Activated T-cell treated with anti-CD3 and anti-CD28 coated beads, Interleukin-2, amount 50 U/mL, for 72 hours (primary cell): Measurements from ENCODE around the gene MARK3. TPM values are rescaled to one million over a fixed set of nuclear protein-coding genes. Genes with fewer than 3 reads are reported as not detected.
A peak's percentile ranks its signal among the peaks of the same experiment; 100 is the strongest.

Experiments
- ATAC-seq, 2 donors: fragments of 150-1000 bp; cut with Tn5 transposase; replicated peaks in 1 of 2; 2 replicates each; pipeline ENCODE4 v1.10.0; 2021; ENCODE audit warnings: moderate library complexity in 2 of 2, mild to moderate bottlenecking in 1 of 2
- DNase-seq, 2 donors: peaks; one replicate each; pipeline ENCODE4 v3.0.0; 2021 to 2022; ENCODE audit warnings: mixed read lengths in 1 of 2
- H3K27ac Mint-ChIP-seq: one replicate; pipeline ENCODE4 v1.8.0; 2022; ENCODE audit warnings: mild to moderate bottlenecking, moderate library complexity, mixed read lengths
- H3K27me3 Mint-ChIP-seq: one replicate; pipeline ENCODE4 v1.8.0; 2022; ENCODE audit warnings: low read depth, mixed read lengths
- H3K36me3 Mint-ChIP-seq, 2 donors: one replicate each; pipeline ENCODE4 v1.8.0; 2022; ENCODE audit warnings: mixed read lengths in 2 of 2, mild to moderate bottlenecking in 1 of 2; ENCODE audit not compliant: insufficient read depth in 2 of 2
- H3K4me1 Mint-ChIP-seq: one replicate; pipeline ENCODE4 v1.8.0; 2022; ENCODE audit warnings: low read depth, mixed read lengths
- H3K4me3 Mint-ChIP-seq, 2 donors: one replicate each; pipeline ENCODE4 v1.8.0; 2022; ENCODE audit warnings: mild to moderate bottlenecking in 2 of 2, mixed read lengths in 2 of 2, moderate library complexity in 2 of 2
- H3K9me3 Mint-ChIP-seq, 2 donors: one replicate each; pipeline ENCODE4 v1.8.0; 2022; ENCODE audit warnings: mixed read lengths in 2 of 2
- total RNA-seq, 2 donors: library from RNA; stranded (reverse); gene quantifications; one replicate each; pipeline ENCODE4 v1.2.3, GENCODE V29; 2022

The MARK3 gene
- total RNA-seq, 2 donors from 2014 or later: 80.6 to 95.5 TPM

DNA sequence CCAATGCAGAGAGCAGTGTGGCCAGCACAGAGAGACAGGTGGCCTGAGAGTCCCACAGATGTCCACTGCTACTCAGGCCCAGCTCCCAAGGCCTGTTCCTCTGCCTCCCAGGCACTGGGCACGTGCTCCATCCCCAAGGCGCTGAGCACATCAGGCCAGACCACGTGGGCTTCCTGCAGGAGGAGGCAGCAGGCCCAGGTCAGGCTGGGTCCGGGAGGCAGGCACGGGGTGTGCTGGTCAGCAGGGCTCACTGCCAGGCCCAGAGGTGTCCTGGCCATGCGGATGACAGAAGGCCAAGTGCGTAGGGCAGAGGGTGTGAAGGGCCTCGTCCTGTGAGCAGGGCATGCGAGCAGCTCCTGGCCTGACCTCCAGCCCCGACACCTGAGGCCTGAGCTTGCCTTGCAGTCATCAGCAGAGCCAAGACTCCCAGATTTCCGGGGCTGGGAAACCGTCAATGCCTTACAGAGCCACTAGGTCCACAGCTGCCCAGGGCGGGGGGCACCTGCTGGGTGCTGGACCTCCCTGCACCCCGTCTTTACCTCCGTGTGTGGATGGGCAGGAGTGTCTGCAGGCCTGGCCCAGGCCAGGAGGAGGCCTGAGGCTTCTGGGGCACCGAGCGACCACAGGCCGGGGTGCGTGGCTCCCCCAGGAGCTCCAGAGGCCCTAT, 158.6 kb downstream of the MARK3 start:
- Mint-ChIP-seq H3K4me3 (no peak overlapping the region), H3K27ac (no peak overlapping the region), H3K9me3 (no peaks in the 10 kb centered on the region), H3K36me3 (no peaks in the 10 kb centered on the region), H3K27me3 (no peaks in the 10 kb centered on the region), H3K4me1 (no peaks in the 10 kb centered on the region)
- DNase-seq: no peak
- no peak for ATAC-seq

DNA sequence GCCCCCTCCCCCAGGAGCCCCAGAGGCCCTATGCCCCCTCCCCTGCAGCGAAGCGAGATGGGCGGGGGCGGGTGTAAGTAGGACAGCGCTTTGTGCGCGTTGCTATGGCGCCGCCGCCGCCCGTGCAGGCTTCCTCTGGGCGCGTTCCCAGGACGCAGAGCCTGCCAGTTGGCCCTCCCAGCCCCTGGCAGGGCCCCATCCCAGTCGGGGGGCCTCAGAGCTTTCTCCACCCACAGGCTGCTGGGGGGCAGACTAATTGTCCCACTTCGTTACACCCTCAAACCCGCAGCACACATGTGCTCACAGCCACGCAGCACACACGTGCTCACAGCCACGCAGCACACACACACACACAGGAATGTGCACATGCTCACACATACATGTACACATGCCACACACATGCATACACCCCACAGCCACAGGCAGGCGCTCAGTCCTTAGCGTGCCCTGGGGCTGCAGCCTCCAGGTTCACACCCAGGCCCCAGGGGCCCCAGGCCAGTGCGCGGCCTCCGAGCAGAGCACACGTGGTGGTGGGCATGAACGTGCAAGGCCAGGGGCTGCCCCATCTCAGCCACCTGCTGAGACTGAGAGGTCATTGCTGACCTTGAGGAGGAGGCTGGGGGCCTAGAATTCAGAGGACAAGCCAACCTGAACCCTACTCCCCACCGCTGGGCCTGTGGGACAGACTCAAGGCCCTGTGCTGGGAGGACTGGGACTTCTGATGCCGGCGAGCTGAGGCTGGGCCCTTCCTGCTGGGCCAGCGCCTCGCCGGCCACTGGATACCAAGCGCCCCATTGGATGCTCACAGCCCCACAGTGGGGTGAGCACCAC, 159.4 kb downstream of the MARK3 start:
- Mint-ChIP-seq H3K36me3 (no peaks in the 10 kb centered on the region), H3K4me1 (no peaks in the 10 kb centered on the region), H3K27me3 (no peaks in the 10 kb centered on the region), H3K27ac (no peak overlapping the region), H3K4me3 (no peak overlapping the region), H3K9me3 (no peaks in the 10 kb centered on the region)
- DNase-seq (no peak), ATAC-seq (no peak)

GRCh38 chr14:103545219-103545914, 160.2 kb downstream of the MARK3 start:
- no peaks in the 10 kb centered on the region for H3K36me3 Mint-ChIP-seq
- no peak overlapping the region for H3K27ac Mint-ChIP-seq
- no peak overlapping the region for H3K4me3 Mint-ChIP-seq
- DNase-seq (no peak), ATAC-seq (no peak)
- H3K27me3 Mint-ChIP-seq: no peaks in the 10 kb centered on the region
- H3K4me1 Mint-ChIP-seq: no peaks in the 10 kb centered on the region
- no peaks in the 10 kb centered on the region for H3K9me3 Mint-ChIP-seq

GRCh38 chr14:103545915-103546651, 160.9 kb downstream of the MARK3 start:
- no peaks in the 10 kb centered on the region for H3K9me3 Mint-ChIP-seq
- H3K36me3 Mint-ChIP-seq: no peaks in the 10 kb centered on the region
- no peak for DNase-seq
- no peak for ATAC-seq
- no peak overlapping the region for H3K4me3 Mint-ChIP-seq
- H3K4me1 Mint-ChIP-seq: no peaks in the 10 kb centered on the region
- no peaks in the 10 kb centered on the region for H3K27me3 Mint-ChIP-seq
- H3K27ac Mint-ChIP-seq: no peak overlapping the region

- no peaks in the 10 kb centered on the region for H3K4me1 Mint-ChIP-seq
- ATAC-seq (peak; percentile 74 to 79), DNase-seq (peak; percentile 77 to 81)
- no peak overlapping the region for H3K27ac Mint-ChIP-seq
- H3K27me3 Mint-ChIP-seq: no peaks in the 10 kb centered on the region
- no peaks in the 10 kb centered on the region for H3K36me3 Mint-ChIP-seq
- no peaks in the 10 kb centered on the region for H3K9me3 Mint-ChIP-seq
- H3K4me3 Mint-ChIP-seq: no peak overlapping the region
Measured at GRCh38 chr14:103546652-103547454, 161.6 kb downstream of the MARK3 start.

DNA sequence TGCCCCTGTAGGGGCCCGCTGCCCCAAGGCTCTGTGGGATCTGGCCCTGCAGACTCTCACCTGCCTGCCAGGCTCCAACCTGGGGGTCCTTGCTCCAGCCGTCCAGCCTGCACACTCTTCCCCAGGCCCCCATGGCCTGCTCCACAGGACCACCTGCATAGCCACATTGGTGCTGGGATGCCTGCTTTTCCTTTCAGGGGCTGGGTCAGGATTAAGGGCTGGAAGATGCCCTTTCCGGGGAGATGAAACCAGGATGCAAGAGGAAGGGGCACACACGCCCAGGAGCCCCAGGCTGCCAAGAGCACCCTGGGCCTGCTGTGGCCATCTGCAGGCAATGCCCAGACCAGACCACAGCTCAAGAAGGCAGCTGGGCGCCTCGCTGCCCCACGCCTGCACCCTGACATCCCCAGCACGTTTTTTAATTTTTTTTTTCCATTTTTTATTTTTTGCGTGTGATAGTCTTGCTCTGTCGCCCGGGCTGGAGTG, 162.3 kb downstream of the MARK3 start:
- Mint-ChIP-seq H3K9me3 (no peaks in the 10 kb centered on the region), H3K27me3 (no peaks in the 10 kb centered on the region), H3K4me3 (no peak overlapping the region), H3K27ac (no peak overlapping the region), H3K36me3 (no peaks in the 10 kb centered on the region), H3K4me1 (no peaks in the 10 kb centered on the region)
- DNase-seq: no peak
- no peak for ATAC-seq

DNA sequence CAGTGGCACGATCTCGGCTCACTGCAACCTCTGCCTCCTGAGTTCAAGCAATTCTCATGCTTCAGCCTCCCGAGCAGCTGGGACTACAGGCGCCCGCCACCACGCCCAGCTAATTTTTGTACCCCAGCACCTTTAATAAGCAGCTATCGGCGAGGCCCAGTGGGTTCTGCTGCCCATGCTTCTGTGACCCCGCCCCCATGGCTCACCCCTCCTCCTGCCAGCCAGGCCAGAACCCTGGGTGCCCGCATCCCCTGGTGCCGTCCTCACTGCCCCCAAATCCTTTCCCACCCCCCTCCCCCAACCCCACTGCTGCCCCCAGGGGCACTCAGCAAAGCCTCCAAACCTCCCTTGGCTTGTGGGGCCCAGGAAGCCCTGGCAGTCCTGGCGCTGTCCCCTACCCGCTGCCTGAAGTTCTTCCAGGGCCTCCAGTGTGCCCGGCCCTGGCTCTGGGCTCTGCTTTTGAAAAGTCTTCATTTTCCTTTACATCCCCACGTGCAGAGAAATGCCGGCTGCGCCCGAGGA, 162.8 kb downstream of the MARK3 start:
- ATAC-seq: no peak

DNA sequence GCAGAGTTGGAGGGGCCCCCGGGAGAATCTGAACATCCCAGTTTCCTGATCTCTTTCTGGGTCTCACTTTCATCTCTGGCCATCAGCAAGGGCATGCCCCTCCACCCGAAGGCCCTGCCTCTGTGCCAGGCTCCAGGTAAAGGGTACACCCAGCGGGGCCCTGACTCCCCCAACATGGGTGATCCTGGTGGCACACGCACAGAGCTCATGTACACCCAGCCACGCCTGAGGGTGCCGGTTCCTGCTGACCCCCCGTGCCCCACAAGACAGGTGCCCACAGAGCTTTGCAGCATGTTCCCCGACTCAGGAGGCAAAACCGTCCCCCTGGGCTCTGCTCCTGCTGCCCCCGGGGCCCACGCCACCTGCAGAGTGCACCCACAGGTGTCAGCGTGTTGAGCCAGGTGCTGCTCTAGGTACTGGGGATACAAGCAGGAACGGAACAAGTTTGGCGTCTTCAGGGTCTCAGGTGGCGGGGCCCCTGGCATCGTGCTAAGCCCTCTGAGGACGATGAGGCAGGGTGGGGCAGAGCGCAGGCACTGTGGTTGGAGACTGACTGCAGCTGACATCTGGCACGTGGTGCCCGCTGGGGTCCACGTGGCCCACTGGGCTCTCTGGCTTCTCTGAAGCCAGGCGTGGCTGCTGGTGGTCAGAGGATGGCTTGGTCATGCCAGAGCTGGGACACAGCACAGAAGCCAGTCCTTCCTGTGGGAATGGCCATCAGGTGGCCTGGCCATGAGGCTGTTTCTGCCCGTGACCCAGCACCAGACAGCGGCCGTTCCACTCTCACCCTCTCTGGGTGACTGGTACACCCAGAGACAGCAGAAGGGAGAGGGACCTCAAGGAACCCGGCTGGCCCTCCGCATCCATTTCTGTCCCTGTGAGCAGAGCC, 163.5 kb downstream of the MARK3 start:
- ATAC-seq: no peak
- no peak overlapping the region for H3K27ac Mint-ChIP-seq
- DNase-seq: no peak
- no peaks in the 10 kb centered on the region for H3K9me3 Mint-ChIP-seq
- no peaks in the 10 kb centered on the region for H3K27me3 Mint-ChIP-seq
- H3K4me1 Mint-ChIP-seq: no peaks in the 10 kb centered on the region
- no peaks in the 10 kb centered on the region for H3K36me3 Mint-ChIP-seq
- no peak overlapping the region for H3K4me3 Mint-ChIP-seq

More for the DNA sequence above, 162.8 kb downstream of the MARK3 start:
- no peaks in the 10 kb centered on the region for H3K4me1 Mint-ChIP-seq
- DNase-seq: no peak
- no peaks in the 10 kb centered on the region for H3K27me3 Mint-ChIP-seq
- H3K4me3 Mint-ChIP-seq: no peak overlapping the region
- no peaks in the 10 kb centered on the region for H3K9me3 Mint-ChIP-seq
- H3K36me3 Mint-ChIP-seq: no peaks in the 10 kb centered on the region
- no peak overlapping the region for H3K27ac Mint-ChIP-seq

DNA sequence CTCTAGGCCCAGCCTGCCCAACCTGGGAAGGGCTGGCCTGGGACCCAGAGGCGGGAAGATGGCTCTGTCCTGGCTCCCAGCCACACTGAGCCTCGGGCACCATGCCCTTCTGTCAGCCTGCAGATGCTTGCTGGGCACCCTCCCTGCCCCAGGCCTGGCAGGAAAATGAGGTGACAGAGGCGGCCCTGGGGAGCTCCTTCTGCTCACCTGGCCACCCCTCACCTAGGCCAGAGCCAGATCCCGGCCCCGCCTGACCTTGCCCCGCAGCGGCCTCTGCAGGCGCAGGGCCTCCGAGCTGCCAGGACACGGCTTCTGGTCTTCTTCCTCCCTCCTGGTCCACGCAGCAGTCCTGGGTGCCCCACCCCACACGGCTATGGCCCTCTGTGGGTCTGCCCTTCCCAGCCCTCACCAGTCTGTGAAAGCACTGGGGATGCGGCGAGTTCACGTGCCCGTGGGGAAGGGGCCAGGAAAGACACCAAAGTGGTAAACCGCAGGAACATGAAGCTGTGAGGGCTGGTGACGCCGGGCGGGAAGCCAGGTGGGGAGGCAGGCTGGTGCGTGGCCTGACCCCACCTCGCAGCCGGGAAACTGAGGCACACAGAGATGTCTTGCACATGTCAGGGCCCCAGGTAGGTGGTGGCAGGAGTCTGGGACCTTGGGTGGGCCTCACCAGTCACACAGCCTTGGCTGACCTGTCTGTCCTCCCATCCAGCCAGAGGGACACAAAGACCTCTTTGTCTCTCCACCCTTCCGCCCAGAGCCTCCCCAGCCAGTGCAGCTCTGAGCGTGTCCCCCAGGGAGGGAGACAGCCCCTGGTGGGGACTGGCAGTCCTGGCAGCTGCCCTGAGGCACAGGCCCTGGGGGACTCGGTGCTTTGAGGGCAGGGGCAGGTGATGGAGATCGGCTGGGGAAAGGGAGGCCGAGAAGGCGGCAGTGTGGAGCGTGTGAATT, 164.4 kb downstream of the MARK3 start:
- no peak overlapping the region for H3K27ac Mint-ChIP-seq
- H3K36me3 Mint-ChIP-seq: no peaks in the 10 kb centered on the region
- H3K4me3 Mint-ChIP-seq: no peak overlapping the region
- H3K4me1 Mint-ChIP-seq: no peaks in the 10 kb centered on the region
- H3K27me3 Mint-ChIP-seq: no peaks in the 10 kb centered on the region
- ATAC-seq: no peak
- no peaks in the 10 kb centered on the region for H3K9me3 Mint-ChIP-seq
- no peak for DNase-seq

- no peak for ATAC-seq
- no peak overlapping the region for H3K27ac Mint-ChIP-seq
Measured at GRCh38 chr14:103550451-103551337, 165.5 kb downstream of the MARK3 start.

More at GRCh38 chr14:103550451-103551337, 165.5 kb downstream of the MARK3 start:
- Mint-ChIP-seq H3K36me3 (no peaks in the 10 kb centered on the region), H3K9me3 (no peaks in the 10 kb centered on the region), H3K27me3 (no peaks in the 10 kb centered on the region), H3K4me3 (no peak overlapping the region), H3K4me1 (no peaks in the 10 kb centered on the region)
- DNase-seq: no peak
